NCI-H69 (cell line): ENCODE data around the gene B3GAT1.
A peak's percentile ranks its signal among the peaks of the same experiment; 100 is the strongest.

Source experiments
- DNase-seq: peaks from one replicate; lab custom pipeline; 2025; lab: John Stamatoyannopoulos, UW

B3GAT1 gene

GRCh38 chr11:134441706-134442105, 29.7 kb upstream of the B3GAT1 start:
- DNase-seq, result no peak

GRCh38 chr11:134441281-134441680, 29.2 kb upstream of the B3GAT1 start:
- DNase-seq, result no peak

DNA sequence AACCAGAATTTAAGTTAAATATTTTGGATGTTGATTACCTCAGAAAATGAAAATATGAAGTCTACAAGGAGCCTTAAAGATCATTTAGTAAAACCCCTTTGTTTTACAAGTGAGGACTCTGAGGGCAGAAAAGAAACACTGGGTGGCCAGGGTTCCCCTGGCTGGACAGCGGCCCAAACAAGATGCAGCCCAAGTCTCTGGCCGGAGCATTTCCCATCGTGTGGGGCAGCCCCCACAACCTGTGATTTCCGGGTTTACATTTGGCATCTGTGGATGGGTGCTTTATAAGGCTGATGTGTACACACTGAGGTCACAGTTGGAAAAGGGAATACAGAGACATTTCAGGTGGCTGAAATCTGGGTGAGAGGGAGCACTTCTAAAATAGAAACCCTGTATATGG, 28.8 kb upstream of the B3GAT1 start:
- DNase-seq, result no peak

DNA sequence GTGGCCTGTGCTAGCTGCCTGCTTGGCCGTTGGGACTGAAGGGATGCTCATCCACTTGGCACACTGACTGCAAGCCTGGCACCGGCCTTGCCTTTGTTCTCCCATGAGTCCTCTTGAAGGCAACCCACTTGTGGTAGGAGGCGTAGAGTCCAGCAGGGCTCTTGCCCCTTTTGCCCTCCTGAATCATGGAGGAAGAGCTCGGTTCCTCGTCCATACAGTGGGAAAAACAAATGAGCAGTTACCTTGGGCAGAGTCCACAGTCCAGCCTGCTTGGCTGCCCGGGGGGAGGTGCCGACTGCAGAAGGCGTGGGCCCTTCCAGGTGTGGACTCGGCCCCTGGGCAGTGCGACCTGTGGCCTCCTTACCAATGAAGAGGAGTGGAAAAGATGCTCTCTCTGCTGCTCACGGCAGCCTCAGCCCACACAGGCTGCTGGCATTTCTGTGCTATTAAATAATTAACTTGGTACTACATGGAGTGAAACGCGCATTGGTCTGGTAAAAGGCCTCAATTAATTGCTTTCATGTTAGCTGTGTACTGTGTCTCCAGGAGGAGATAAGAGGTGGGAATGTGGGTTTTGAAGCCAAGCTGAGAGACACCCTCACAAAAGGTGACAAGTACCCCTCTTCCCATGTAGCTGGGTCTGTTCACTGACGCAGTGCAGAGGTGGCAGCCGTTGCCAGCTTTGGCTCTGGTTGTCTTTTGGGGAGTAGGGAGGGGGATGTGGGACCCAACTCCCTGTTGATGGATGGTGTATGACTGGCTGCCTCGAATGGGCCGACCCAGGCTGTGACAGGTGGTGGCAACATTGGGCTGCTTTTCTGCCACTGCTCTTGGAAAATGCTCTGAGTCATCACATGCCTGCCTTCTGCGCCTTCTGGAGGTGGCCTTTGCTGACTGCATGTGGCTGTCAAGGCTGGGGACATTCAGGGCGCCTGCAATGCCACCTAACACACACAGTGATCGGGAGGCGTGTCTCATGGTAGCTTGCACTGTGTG, 26.8 kb upstream of the B3GAT1 start:
- DNase-seq, result no peak

- DNase-seq, result no peak
Measured at GRCh38 chr11:134437821-134438220, 25.8 kb upstream of the B3GAT1 start.

DNA sequence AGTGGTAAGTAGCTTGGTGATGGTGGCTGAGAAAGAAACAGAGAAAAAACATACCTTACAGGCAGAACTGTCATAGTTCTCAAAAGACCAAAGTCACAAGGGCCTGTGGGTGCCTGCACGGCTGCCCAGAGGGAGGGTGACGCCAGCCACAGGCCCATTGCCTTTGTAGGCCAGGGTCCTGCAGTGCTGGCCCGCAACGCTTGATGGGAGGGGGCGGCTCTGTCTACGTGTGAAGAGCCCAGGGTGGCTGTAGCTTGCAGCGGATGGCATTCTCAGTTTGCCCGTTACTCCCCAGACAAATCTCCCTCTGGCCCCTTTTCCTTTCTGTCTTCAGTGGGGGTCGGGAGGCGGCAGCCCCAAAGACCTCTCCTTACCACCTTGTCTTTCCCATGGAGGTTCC, 24.7 kb upstream of the B3GAT1 start:
- DNase-seq, result no peak

DNA sequence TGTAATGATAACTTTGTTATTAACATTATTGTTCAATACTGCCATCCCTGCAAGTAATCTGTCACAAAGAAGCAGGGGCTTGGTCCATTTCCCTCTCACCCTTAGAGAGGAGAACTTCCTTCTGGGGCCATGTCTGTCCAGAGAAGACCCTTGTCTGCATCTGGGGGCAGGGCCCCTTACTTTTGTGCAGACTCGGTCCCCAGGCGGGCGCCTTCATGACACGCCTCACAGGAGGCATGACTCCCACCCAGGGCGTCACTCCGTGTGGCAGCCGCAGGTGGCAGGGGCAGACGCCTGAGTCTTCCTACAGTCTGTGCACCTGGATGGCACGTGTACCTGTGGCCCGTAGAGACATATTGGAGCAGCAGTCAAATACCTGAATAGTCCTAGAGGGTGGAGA, 21.8 kb upstream of the B3GAT1 start:
- no peak for DNase-seq

GRCh38 chr11:134433251-134433650, 21.2 kb upstream of the B3GAT1 start:
- DNase-seq, result no peak

DNA sequence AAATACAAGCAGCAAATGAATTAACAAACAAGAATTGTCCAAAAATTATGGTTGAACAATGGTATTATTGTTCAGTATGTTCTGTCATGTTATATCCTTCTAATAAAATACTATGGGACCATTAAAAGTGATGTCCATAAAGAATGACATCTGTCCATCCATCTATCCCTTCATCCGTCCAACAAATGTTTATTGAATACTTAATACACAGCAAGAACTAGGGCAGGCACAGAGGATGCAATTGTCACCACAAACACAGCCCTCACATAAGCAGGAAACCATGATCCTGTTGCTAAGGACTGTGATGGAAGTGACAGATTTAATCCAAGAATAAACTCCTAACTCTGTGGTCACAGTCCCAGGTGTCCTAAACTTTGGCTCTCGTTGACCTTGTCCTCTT, 20.7 kb upstream of the B3GAT1 start:
- DNase-seq, result no peak

- no peak for DNase-seq
Measured at GRCh38 chr11:134429106-134429505, 17.1 kb upstream of the B3GAT1 start.

- no peak for DNase-seq
Measured at GRCh38 chr11:134425816-134426536, 13.9 kb upstream of the B3GAT1 start.

DNA sequence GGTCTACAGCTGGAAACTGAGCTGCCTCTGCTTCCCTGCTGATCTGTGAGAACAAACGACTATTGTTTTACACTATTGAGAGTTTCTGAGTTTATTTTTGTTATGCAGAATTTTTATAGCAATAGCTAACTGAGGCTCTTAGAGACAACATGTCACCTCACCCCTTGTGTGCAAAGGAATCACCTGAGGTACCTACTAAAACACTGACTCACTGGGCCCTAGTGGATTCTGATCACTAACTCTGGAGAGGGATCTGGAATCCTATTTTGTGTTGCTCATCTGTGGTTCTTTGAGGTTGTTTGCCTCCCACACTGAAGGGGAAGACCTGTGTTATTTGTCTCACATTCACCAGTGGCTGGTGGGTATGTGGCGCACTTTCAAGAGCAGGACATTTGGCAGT, 13.4 kb upstream of the B3GAT1 start:
- DNase-seq, result no peak

GRCh38 chr11:134423106-134423505, 11.1 kb upstream of the B3GAT1 start:
- DNase-seq, result no peak

DNA sequence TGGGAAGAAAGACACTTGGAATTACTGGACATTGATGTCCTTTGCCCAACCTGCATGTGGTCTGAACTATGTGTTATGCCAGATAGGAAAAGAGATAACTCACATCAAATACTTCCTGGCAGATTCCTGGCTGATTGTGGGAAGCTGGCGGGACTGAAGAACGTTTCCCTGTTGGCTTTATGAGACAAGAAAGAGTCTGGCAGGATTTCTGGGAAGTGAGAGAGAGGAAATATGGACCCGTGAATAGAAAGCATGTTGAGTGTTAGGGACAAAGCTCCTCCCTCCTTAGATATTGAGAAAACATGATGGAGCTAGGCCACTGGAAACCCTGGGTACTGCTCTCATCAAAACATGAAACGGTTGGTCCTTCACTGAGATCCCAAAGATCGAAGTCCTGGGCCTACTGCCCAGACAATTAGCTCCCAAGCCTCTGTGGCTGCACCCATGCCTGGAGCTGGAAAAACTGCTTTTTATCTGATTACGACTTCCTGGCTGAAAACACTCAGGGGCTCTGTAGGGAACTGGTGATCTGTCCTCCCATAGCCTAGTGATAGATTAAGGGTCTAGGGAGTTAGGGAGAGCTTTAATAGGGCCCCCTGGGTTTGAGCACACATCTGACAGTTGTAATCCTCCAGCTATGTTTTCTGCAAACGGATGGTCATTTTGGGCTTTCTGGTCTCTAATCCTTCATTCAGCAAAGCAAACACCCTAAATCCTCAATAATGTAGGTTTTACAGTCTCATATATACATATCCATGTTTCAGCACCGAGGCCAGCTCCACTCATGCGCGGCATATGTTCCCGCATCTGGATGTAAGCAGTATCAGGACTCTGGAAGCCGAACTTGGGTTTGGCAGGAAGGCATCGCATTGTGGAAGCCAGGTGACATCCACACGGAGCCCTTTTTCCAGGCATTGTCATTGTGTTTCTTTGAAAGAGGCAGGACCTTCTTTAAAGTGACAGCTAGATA, 6.1 kb upstream of the B3GAT1 start:
- peak; percentile 28 for DNase-seq

DNA sequence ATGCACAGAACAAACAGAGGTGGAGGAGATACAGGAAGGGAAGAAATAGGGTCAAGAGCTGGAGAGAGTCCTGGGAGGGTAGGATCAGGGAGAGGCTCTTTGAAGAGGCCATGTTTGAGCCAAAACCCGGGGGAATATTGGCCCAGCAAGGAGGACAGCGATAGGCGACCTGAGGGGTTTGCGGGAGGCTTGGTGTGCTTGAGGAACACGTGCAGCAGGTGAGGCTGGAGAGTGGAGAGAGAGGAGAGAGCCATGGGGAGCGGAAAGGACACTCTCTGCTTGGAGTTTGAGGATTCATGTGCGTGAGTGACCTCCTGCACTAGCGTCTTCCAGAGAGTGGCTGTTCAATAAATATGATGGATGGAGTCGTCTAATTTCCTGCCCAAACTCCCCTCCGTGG, 4.7 kb upstream of the B3GAT1 start:
- no peak for DNase-seq

DNA sequence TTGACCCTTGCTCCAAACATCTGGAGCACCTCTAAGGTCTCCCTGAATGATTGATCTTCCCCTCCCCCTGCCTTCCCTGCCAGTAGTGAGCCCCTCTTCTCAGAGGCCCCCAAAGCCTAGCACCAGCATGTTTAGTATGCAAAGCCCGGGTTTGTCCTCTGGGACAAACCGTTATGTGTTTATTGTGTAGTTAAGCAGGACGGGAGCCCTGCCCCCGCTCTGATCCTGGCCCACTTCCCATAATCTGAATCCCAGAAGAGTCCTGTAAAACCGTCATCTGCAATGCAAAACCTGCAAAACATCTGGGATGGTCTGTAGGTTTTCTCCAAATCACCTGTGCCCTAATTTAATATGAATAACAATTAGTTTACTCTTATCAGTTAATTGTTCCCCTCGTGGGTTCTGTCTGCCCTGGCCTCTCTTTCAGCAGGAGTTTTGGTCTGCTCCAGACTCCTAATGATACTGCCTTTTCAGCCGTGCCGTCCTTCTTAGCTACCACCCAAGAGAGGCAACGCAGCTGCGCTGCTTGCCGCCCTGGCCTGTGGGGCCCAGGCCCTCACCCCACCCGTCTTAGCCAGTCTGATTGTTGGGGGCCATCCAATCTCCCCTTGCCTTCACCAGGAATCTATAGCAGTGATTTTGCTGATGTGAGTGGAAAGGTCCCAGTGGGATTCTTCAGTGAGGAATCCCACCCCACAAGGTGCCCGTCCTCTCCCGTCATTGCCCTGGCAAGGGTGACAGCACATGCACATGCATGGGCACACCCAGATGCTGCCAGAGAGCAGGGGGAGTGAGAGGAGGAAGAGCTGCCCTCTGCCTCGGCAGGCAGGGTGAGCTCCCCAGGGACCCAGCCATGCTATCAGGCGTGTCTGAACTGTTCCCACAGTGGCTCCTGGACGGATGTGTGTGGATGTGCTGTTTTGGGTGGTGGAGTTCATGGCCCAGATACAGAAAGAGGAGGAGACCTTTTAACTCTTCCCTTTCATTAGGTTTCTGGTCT, 3.0 kb upstream of the B3GAT1 start:
- DNase-seq, result peak; percentile 38

- no peak for DNase-seq
Measured at GRCh38 chr11:134413826-134414731, 2.0 kb upstream of the B3GAT1 start.

- no peak for DNase-seq
Measured at GRCh38 chr11:134413043-134413825, 1.2 kb upstream of the B3GAT1 start.

- no peak for DNase-seq
Measured at GRCh38 chr11:134410766-134411165, 1.3 kb downstream of the B3GAT1 start.
